GM06990 (cell line): ENCODE results near the gene GJB5.

ENCODE experiments used
- DNase-seq: peaks from one replicate; pipeline ENCODE4 v3.0.0-alpha.2; 2011; ENCODE audit not compliant: insufficient read length; ENCODE audit errors: extremely low read depth
- H3K27me3 ChIP-seq: replicated peaks from 2 replicates; pipeline ENCODE4 v1.6.0; 2011; ENCODE audit warnings: low read length; ENCODE audit not compliant: control insufficient read depth, insufficient read depth
- H3K36me3 ChIP-seq: 2 replicates; pipeline ENCODE4 v1.5.1; 2011; ENCODE audit warnings: low read length; ENCODE audit not compliant: control insufficient read depth, insufficient read depth
- H3K4me3 ChIP-seq: replicated peaks from 2 replicates; pipeline ENCODE4 v1.5.1; 2011; ENCODE audit warnings: low read depth, mild to moderate bottlenecking, control low read depth, low read length
- TF ChIP-seq, protein P1 (sequence below): IDR thresholded peaks from 2 replicates; pipeline ENCODE4 v1.5.1; 2011; ENCODE audit warnings: low read length, control low read depth, mild to moderate bottlenecking, inconsistent platforms; ENCODE audit not compliant: insufficient read depth, poor library complexity, severe bottlenecking

GJB5 gene

DNA sequence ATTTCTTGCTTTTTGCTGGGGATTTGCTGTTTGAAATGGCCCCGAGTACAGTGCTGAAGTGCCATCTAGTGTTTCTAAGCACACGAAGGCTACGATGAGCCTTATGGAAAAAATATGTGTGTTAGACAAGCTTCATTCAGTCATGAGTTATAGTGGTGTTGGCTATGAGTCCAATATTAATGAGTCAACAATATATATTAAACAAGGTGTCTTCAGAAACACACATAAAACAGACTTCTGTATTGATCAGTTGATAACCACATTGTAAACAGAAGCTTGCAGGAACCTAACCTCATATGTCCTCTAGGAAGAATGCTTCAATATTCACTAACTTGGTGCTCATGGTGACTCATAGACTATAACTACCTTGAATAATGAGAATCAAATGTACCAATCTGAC, 1.7 kb upstream of the GJB5 start:
- Histone ChIP-seq H3K27me3 (no peaks in the 10 kb centered on the region; the same call in 1 of the 2 replicates), H3K36me3 (no peaks in the 10 kb centered on the region), H3K4me3 (no peak overlapping the region)
- DNase-seq: no peak
- TF ChIP-seq, protein P1, sequence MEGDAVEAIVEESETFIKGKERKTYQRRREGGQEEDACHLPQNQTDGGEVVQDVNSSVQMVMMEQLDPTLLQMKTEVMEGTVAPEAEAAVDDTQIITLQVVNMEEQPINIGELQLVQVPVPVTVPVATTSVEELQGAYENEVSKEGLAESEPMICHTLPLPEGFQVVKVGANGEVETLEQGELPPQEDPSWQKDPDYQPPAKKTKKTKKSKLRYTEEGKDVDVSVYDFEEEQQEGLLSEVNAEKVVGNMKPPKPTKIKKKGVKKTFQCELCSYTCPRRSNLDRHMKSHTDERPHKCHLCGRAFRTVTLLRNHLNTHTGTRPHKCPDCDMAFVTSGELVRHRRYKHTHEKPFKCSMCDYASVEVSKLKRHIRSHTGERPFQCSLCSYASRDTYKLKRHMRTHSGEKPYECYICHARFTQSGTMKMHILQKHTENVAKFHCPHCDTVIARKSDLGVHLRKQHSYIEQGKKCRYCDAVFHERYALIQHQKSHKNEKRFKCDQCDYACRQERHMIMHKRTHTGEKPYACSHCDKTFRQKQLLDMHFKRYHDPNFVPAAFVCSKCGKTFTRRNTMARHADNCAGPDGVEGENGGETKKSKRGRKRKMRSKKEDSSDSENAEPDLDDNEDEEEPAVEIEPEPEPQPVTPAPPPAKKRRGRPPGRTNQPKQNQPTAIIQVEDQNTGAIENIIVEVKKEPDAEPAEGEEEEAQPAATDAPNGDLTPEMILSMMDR: no peak

DNA sequence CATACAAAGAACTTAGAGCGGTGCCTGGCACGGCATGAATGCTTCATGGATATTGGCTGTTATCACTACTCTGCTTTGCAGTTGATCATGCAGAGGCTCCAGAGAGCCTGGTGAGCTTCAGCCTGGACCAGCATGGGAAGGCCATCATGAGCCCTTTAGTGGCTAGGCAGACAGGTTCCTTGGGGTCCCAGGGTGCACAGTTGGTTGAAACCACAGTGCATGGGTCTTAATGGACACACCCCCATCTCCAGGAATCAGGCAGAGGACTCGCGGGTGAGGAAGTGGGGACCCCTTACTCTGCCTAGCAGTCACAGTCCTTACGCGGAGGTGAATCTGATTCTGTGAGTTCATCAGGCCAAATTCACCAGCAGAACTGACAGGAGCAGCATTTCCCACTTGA, 1.1 kb downstream of the GJB5 start:
- H3K4me3 ChIP-seq: no peak overlapping the region
- TF ChIP-seq, protein P1: no peak
- no peaks in the 10 kb centered on the region; the same call in 1 of the 2 replicates for H3K27me3 ChIP-seq
- DNase-seq: no peak
- no peaks in the 10 kb centered on the region for H3K36me3 ChIP-seq

DNA sequence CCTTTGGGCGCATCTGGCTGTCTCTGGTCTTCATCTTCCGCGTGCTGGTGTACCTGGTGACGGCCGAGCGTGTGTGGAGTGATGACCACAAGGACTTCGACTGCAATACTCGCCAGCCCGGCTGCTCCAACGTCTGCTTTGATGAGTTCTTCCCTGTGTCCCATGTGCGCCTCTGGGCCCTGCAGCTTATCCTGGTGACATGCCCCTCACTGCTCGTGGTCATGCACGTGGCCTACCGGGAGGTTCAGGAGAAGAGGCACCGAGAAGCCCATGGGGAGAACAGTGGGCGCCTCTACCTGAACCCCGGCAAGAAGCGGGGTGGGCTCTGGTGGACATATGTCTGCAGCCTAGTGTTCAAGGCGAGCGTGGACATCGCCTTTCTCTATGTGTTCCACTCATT, 2.5 kb downstream of the GJB5 start:
- DNase-seq: no peak
- TF ChIP-seq, protein P1: no peak
- no peaks in the 10 kb centered on the region for H3K36me3 ChIP-seq
- no peaks in the 10 kb centered on the region; the same call in 1 of the 2 replicates for H3K27me3 ChIP-seq
- no peak overlapping the region for H3K4me3 ChIP-seq

DNA sequence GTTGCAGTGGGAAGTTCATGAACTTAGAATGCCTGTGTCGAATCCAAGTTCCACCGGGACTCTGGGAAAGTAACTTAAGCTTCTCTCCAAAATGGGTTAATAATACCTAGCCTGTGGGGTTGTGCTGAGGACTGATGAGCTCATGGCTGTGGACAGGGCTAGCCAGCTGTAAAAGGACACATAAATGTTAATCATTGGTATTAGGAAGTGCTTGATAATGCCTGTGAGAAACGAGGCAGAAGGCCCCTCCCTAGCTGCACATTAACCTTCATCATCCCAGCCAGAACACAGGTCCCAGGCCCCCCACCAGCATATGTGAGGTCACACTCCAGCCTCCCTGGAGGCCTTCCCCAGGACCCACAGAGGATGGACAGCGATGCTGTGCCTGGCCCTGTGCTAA, 3.9 kb downstream of the GJB5 start:
- TF ChIP-seq, protein P1: no peak
- H3K4me3 ChIP-seq: no peak overlapping the region

DNA sequence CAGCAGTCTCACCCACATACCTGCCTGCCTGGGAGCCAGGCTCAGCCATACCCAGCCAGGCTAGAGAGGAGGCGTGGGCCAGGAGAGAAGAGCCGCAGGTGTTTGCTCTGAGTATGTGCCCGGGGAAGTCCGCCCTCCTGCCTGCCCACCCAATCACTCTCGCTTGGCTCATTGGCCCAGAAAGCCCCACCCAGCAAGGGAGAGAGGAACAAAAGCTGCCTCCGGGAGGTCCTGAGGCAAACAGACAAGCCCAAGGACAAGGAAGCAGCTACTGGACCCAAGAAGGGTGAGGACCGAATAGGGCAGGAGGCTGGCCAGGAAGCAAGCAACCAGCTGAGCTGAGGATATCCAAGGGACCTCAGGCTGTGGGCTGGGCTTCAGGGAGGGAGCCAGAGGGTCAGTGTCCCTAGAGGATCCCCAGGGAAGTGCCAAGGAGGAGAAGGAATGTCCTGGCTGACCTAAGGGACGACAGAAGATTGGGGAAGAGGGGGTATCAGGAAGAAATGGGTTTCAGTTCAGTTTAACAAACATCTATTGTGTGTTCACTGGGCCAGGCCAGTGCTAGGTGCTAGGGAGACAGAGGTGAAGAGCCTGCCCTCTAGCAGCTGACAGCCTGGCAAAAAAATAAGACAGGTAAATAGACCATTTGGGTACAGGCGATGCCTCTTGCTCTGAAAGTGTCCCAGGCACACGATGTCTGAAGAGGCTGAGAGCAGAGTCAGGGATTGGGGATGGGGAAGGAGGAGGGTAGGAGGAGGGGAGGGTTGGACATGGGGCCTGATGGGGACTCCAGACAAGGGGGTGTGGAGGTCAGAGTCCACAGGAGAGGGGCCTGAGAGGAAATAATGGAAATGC, 4.9 kb downstream of the GJB5 start, which contains the start of gene GJB4:
Gene GJB4, plus strand, starts transcription at position 238 of the 855 bp plus-strand sequence. CDS start 1,515 bp downstream, outside the sequence.
- Histone ChIP-seq H3K27me3 (peaks cover 1% of the 10 kb centered on the region), H3K4me3 (no peak within 1 kb of the TSS), H3K36me3 (no peaks in the 10 kb centered on the region)
- no peak for DNase-seq
- TF ChIP-seq, protein P1: no peak

More for the DNA sequence above, 3.9 kb downstream of the GJB5 start:
- peaks cover 1% of the 10 kb centered on the region for H3K27me3 ChIP-seq
- DNase-seq: no peak
- no peaks in the 10 kb centered on the region for H3K36me3 ChIP-seq
